IMR-90 (cell line): ENCODE data around the gene BACH1. TPM values are rescaled to one million over a fixed set of nuclear protein-coding genes. Genes with fewer than 3 reads are reported as not detected.

Experiments
- ATAC-seq: fragments of 200-7000 bp; cut with Tn5 transposase; 2 replicates; pipeline ENCODE4 v1.9.1; 2020; ENCODE audit warnings: low read depth, mild to moderate bottlenecking, moderate library complexity
- BruUV-seq: library from RNA; stranded (reverse); fragments of 400-500 nt; replicated peaks from 2 replicates; lab custom pipeline; 2021; lab: Mats Ljungman, UMichigan
- CTCF ChIA-PET: fragments of 300-600 bp; formaldehyde crosslinking; extraction: SDS; loops from one replicate; lab custom pipeline; 2021; ENCODE audit warnings: antibody characterized with exemption; lab: Yijun Ruan, JAX
- POLR2A ChIA-PET: fragments of 300-600 bp; sonication (Branson Sonifier 250); formaldehyde crosslinking; loops from one replicate; lab custom pipeline; 2022; ENCODE audit warnings: antibody characterized with exemption; ENCODE audit not compliant: unreplicated experiment; lab: Charles Lee
- DNase-seq: peaks from one replicate; pipeline ENCODE4 v3.0.0; 2013
- H2AFZ ChIP-seq: replicated peaks from 2 replicates; pipeline ENCODE3; 2013; ENCODE audit warnings: low read length, mild to moderate bottlenecking; ENCODE audit not compliant: poor library complexity
- H2AK5ac ChIP-seq: 2 replicates; pipeline ENCODE4 v1.6.1; 2013; ENCODE audit warnings: low read depth, low read length, inconsistent platforms
- H2AK9ac ChIP-seq: replicated peaks from 2 replicates; pipeline ENCODE3; 2013; ENCODE audit warnings: mild to moderate bottlenecking, low read depth, low read length, moderate library complexity; ENCODE audit not compliant: poor library complexity
- H2BK120ac ChIP-seq: 2 replicates; pipeline ENCODE4 v1.6.1; 2013; ENCODE audit warnings: low read depth, low read length, inconsistent platforms
- H2BK15ac ChIP-seq: 3 replicates; pipeline ENCODE4 v1.6.1; 2013; ENCODE audit warnings: low read depth, low read length, inconsistent platforms
- H2BK20ac ChIP-seq: 2 replicates; pipeline ENCODE4 v1.6.1; 2013; ENCODE audit warnings: low read depth, mild to moderate bottlenecking, inconsistent platforms, low read length, moderate library complexity
- H2BK5ac ChIP-seq: 2 replicates; pipeline ENCODE4 v1.6.1; 2013; ENCODE audit warnings: mild to moderate bottlenecking, low read depth, low read length, inconsistent platforms; ENCODE audit not compliant: poor library complexity, severe bottlenecking
- H3K14ac ChIP-seq: replicated peaks from 2 replicates; pipeline ENCODE4 v1.6.1; 2013; ENCODE audit warnings: low read depth, low read length, inconsistent platforms
- H3K18ac ChIP-seq: 2 replicates; pipeline ENCODE4 v1.6.1; 2013; ENCODE audit warnings: low read depth, low read length, control low read depth
- H3K23ac ChIP-seq: 2 replicates; pipeline ENCODE4 v1.6.1; 2013; ENCODE audit warnings: low read depth, low read length, inconsistent platforms
- H3K27ac ChIP-seq: 2 replicates; pipeline ENCODE4 v1.5.1; 2013; ENCODE audit warnings: mild to moderate bottlenecking, control low read depth, low read length; ENCODE audit not compliant: insufficient read depth
- H3K27me3 ChIP-seq: 2 replicates; pipeline ENCODE4 v1.6.1; 2013; ENCODE audit warnings: low read length; ENCODE audit not compliant: control insufficient read depth, insufficient read depth
- H3K36me3 ChIP-seq: 2 replicates; pipeline ENCODE4 v1.6.1; 2013; ENCODE audit warnings: low read length, mixed read lengths; ENCODE audit not compliant: control insufficient read depth, insufficient read depth
- H3K4ac ChIP-seq: 2 replicates; pipeline ENCODE4 v1.6.1; 2013; ENCODE audit warnings: low read depth, low read length, inconsistent platforms
- H3K4me1 ChIP-seq: 2 replicates; pipeline ENCODE4 v1.6.1; 2013; ENCODE audit warnings: low read length, mixed read lengths; ENCODE audit not compliant: control insufficient read depth, insufficient read depth
- H3K4me2 ChIP-seq: 2 replicates; pipeline ENCODE4 v1.6.1; 2013; ENCODE audit warnings: low read depth, mild to moderate bottlenecking, control low read depth, low read length, moderate library complexity
- H3K4me3 ChIP-seq: 2 replicates; pipeline ENCODE4 v1.5.1; 2013; ENCODE audit warnings: low read depth, mild to moderate bottlenecking, control low read depth, low read length, moderate library complexity; ENCODE audit not compliant: insufficient read depth
- H3K56ac ChIP-seq: 2 replicates; pipeline ENCODE4 v1.6.1; 2013; ENCODE audit warnings: low read length, inconsistent platforms; ENCODE audit not compliant: insufficient read depth; ENCODE audit errors: extremely low read depth
- H3K79me1 ChIP-seq, 2 experiments: 2 replicates each; pipeline ENCODE4 v1.6.1; 2013; ENCODE audit warnings: low read length in 2 of 2, inconsistent platforms in 1 of 2, low read depth in 1 of 2
- H3K9ac ChIP-seq: 2 replicates; pipeline ENCODE4 v1.6.1; 2013; ENCODE audit warnings: low read depth, low read length, control low read depth
- H3K9me1 ChIP-seq: 2 replicates; pipeline ENCODE4 v1.6.1; 2013; ENCODE audit warnings: low read length, inconsistent platforms; ENCODE audit not compliant: insufficient read depth
- H3K9me3 ChIP-seq: 2 replicates; pipeline ENCODE4 v1.6.1; 2013; ENCODE audit warnings: low read length; ENCODE audit not compliant: control insufficient read depth, insufficient read depth
- H4K20me1 ChIP-seq: 2 replicates; pipeline ENCODE4 v1.6.1; 2013; ENCODE audit warnings: low read length, inconsistent platforms; ENCODE audit not compliant: insufficient read depth
- H4K5ac ChIP-seq: 2 replicates; pipeline ENCODE4 v1.6.1; 2013; ENCODE audit warnings: mild to moderate bottlenecking, low read depth, low read length, control low read depth
- H4K8ac ChIP-seq, 2 experiments: 2 replicates each; pipeline ENCODE4 v1.6.1; 2013; ENCODE audit warnings: low read depth in 2 of 2, low read length in 2 of 2, control low read depth in 1 of 2, inconsistent platforms in 1 of 2
- H4K91ac ChIP-seq: 2 replicates; pipeline ENCODE4 v1.6.1; 2013; ENCODE audit warnings: low read depth, low read length, inconsistent platforms; ENCODE audit not compliant: insufficient read depth
- BHLHE40 ChIP-seq: fragments of 150-350 bp; IDR thresholded peaks from 2 replicates; pipeline ENCODE4 v1.6.1; 2016; ENCODE audit warnings: mild to moderate bottlenecking, low read depth, low read length
- CEBPB ChIP-seq: IDR thresholded peaks from 2 replicates; pipeline ENCODE4 v1.6.1; 2012; ENCODE audit warnings: low read depth, low read length, improper control_type of control experiment
- CHD1 ChIP-seq: IDR thresholded peaks from 2 replicates; pipeline ENCODE4 v1.6.1; 2012; ENCODE audit warnings: low read depth, low read length, improper control_type of control experiment
- FOS ChIP-seq: fragments of 150-350 bp; IDR thresholded peaks from 2 replicates; pipeline ENCODE4 v1.6.1; 2016; ENCODE audit warnings: low read depth, low read length
- MAFK ChIP-seq: IDR thresholded peaks from 2 replicates; pipeline ENCODE4 v1.6.1; 2012; ENCODE audit warnings: low read depth, low read length, improper control_type of control experiment
- MAZ ChIP-seq: IDR thresholded peaks from 2 replicates; pipeline ENCODE4 v1.6.1; 2012; ENCODE audit warnings: low read depth, mild to moderate bottlenecking, low read length, improper control_type of control experiment, moderate library complexity, borderline replicate concordance
- MXI1 ChIP-seq: IDR thresholded peaks from 2 replicates; pipeline ENCODE4 v1.6.1; 2012; ENCODE audit warnings: low read depth, mild to moderate bottlenecking, low read length, moderate library complexity, borderline replicate concordance
- NFE2L2 ChIP-seq: fragments of 150-350 bp; IDR thresholded peaks from 2 replicates; pipeline ENCODE4 v1.6.1; 2016; ENCODE audit warnings: low read depth, mild to moderate bottlenecking, low read length
- POLR2A ChIP-seq: IDR thresholded peaks from 2 replicates; pipeline ENCODE4 v1.6.1; 2012; ENCODE audit warnings: mild to moderate bottlenecking, low read depth, low read length
- RAD21 ChIP-seq: IDR thresholded peaks from 2 replicates; pipeline ENCODE4 v1.6.1; 2012; ENCODE audit warnings: low read length, improper control_type of control experiment
- RCOR1 ChIP-seq: IDR thresholded peaks from 2 replicates; pipeline ENCODE4 v1.6.1; 2012; ENCODE audit warnings: mild to moderate bottlenecking, low read length, improper control_type of control experiment; ENCODE audit not compliant: insufficient replicate concordance
- RFX5 ChIP-seq: IDR thresholded peaks from 2 replicates; pipeline ENCODE4 v1.8.0; 2012; ENCODE audit warnings: low read depth, mild to moderate bottlenecking, low read length, moderate library complexity
- SMC3 ChIP-seq: fragments of 150-350 bp; IDR thresholded peaks from 2 replicates; pipeline ENCODE4 v1.6.1; 2016; ENCODE audit warnings: low read depth, mild to moderate bottlenecking, antibody characterized with exemption, low read length, moderate library complexity
- WGBS, 2 experiments: methylation state at CpG; one replicate each; pipeline versions ENCODE4 v1.1.5 to v1.1.7; 2013; ENCODE audit warnings: missing lambda C conversion rate in 2 of 2; ENCODE audit not compliant: insufficient read length in 1 of 2; ENCODE audit errors: extremely low coverage in 2 of 2; 5-methylcytosine and 5-hydroxymethylcytosine counted together
- dilution Hi-C: fragments of 300-500 bp; cut with HindIII; formaldehyde crosslinking; loops from one replicate; pipeline ENCODE4 v1.14.3; 2018; ENCODE audit warnings: low sequenced_read_pairs; ENCODE audit not compliant: unreplicated experiment
- in situ Hi-C: fragments of 300-500 bp; cut with MboI; formaldehyde crosslinking; loops from 3 replicates; pipeline ENCODE4 v1.14.3; 2019; ENCODE audit warnings: low sequenced_read_pairs, inconsistent platforms, mixed read lengths
- intact Hi-C: fragments of 100-400 bp; cut with micrococcal nuclease; formaldehyde crosslinking; loops from 2 replicates; pipeline ENCODE4 v1.10.0; 2022
- polyA plus RNA-seq, 3 experiments: library from polyadenylated mRNA; depleted of rRNA; stranded (reverse); fragments of >200 nt; gene quantifications; 2 replicates each; pipeline ENCODE4 v1.2.3, GENCODE V29; 2012; ENCODE audit warnings: low replicate concordance in 1 of 3
- total RNA-seq: library from RNA; depleted of rRNA; stranded (reverse); fragments of >200 nt; gene quantifications from 2 replicates; pipeline ENCODE4 v1.2.3, GENCODE V29; 2012
- TF ChIP-seq, protein P1 (sequence below): fragments of 150-350 bp; IDR thresholded peaks from 2 replicates; pipeline ENCODE4 v1.6.1; 2016; ENCODE audit warnings: low read depth, mild to moderate bottlenecking, low read length, moderate library complexity, borderline replicate concordance
- TF ChIP-seq, protein P2 (sequence below): fragments of 150-350 bp; IDR thresholded peaks from 2 replicates; pipeline ENCODE4 v1.6.1; 2017; ENCODE audit warnings: mild to moderate bottlenecking, antibody characterized with exemption, low read length, low read depth
- TF ChIP-seq, protein P3 (sequence below): conservative IDR thresholded peaks from 2 replicates; pipeline ENCODE4 v1.5.1; 2012; ENCODE audit warnings: mild to moderate bottlenecking, low read depth, low read length, improper control_type of control experiment

BACH1 gene
- total and polyA plus RNA-seq, 2 of the 4 experiments (the other 2 are of a cell fraction), result 23.1 to 108 TPM

DNA sequence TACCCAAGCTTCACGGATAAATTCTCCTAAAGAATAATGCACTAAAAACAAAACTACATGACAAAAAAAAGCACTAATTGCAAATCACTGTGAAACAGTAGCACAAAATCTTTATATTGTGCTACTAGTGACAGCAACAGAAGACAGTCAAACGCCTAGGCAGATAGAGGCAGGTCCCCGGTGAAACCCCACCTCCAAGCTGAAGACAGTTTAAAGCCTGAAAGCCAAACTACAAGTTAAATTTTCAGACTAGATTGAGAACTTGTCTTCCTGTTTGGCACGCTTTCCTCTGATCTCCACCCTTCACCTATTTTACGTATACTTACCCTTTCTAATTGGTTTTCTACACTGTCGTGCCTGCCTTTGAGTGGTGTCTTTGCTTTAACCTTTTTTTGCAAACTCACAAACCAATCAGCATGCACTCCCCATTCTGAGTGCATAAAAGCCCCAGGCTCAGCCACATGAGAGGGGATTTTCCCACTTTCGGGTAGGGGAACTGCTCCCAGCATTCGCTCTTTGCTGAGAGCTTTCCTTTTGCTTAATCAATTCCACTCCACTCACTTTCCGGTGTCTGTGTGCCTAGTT is 3.6 kb upstream of the BACH1 start:
- H3K56ac ChIP-seq, result no peak overlapping the region
- no peaks in the 10 kb centered on the region for H3K27me3 ChIP-seq
- H3K23ac ChIP-seq, result no peak overlapping the region
- H3K9ac ChIP-seq, result no peak overlapping the region
- peaks cover 3 to 23% of the 10 kb centered on the region in 2 experiments; a peak in 3 of 4 replicates for H3K79me1 ChIP-seq
- H3K14ac ChIP-seq, result no peak overlapping the region
- no peak overlapping the region for H4K5ac ChIP-seq
- TF ChIP-seq RAD21, result no peak
- TF ChIP-seq FOS, result no peak
- no peak for TF ChIP-seq MXI1
- TF ChIP-seq RCOR1, result no peak
- no peak for TF ChIP-seq RFX5
- TF ChIP-seq, protein P1, sequence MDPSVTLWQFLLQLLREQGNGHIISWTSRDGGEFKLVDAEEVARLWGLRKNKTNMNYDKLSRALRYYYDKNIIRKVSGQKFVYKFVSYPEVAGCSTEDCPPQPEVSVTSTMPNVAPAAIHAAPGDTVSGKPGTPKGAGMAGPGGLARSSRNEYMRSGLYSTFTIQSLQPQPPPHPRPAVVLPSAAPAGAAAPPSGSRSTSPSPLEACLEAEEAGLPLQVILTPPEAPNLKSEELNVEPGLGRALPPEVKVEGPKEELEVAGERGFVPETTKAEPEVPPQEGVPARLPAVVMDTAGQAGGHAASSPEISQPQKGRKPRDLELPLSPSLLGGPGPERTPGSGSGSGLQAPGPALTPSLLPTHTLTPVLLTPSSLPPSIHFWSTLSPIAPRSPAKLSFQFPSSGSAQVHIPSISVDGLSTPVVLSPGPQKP, result no peak
- no peak for TF ChIP-seq POLR2A
- no peak for TF ChIP-seq NFE2L2
- TF ChIP-seq CEBPB, result no peak
- TF ChIP-seq MAZ, result no peak
- no peak for TF ChIP-seq MAFK
- TF ChIP-seq, protein P2, sequence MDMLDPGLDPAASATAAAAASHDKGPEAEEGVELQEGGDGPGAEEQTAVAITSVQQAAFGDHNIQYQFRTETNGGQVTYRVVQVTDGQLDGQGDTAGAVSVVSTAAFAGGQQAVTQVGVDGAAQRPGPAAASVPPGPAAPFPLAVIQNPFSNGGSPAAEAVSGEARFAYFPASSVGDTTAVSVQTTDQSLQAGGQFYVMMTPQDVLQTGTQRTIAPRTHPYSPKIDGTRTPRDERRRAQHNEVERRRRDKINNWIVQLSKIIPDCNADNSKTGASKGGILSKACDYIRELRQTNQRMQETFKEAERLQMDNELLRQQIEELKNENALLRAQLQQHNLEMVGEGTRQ, result no peak
- no peak for TF ChIP-seq CHD1
- TF ChIP-seq SMC3, result no peak
- TF ChIP-seq BHLHE40, result no peak
- TF ChIP-seq, protein P3, sequence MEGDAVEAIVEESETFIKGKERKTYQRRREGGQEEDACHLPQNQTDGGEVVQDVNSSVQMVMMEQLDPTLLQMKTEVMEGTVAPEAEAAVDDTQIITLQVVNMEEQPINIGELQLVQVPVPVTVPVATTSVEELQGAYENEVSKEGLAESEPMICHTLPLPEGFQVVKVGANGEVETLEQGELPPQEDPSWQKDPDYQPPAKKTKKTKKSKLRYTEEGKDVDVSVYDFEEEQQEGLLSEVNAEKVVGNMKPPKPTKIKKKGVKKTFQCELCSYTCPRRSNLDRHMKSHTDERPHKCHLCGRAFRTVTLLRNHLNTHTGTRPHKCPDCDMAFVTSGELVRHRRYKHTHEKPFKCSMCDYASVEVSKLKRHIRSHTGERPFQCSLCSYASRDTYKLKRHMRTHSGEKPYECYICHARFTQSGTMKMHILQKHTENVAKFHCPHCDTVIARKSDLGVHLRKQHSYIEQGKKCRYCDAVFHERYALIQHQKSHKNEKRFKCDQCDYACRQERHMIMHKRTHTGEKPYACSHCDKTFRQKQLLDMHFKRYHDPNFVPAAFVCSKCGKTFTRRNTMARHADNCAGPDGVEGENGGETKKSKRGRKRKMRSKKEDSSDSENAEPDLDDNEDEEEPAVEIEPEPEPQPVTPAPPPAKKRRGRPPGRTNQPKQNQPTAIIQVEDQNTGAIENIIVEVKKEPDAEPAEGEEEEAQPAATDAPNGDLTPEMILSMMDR, result no peak
- no peak for ATAC-seq
- no peak overlapping the region for H2AK9ac ChIP-seq
- CTCF ChIA-PET, result no interaction called here
- H3K18ac ChIP-seq, result no peak overlapping the region
- H4K8ac ChIP-seq, result no peak overlapping the region
- H3K9me3 ChIP-seq, result no peaks in the 10 kb centered on the region; the same call in 1 of the 2 replicates
- in situ Hi-C loops, result no loop called here
- dilution Hi-C loops, result no loop called here
- H3K9me1 ChIP-seq, result no peaks in the 10 kb centered on the region; the same call in 1 of the 2 replicates
- H4K91ac ChIP-seq, result no peak overlapping the region; the same call in 1 of the 2 replicates
- POLR2A ChIA-PET, result no interaction called here
- WGBS, 2 experiments, result 94% methylated on average over 3 of the region's 9 CpGs; no CpG with 5 or more reads in 1 of the 2 experiments
- peaks cover 6% of the 10 kb centered on the region for H4K20me1 ChIP-seq
- no peak for DNase-seq
- intact Hi-C loops, result no loop called here
- no peak overlapping the region for H2AK5ac ChIP-seq
- no peak overlapping the region for H2BK5ac ChIP-seq
- BruUV-seq, result no TSS peak
- H2BK120ac ChIP-seq, result no peak overlapping the region
- H3K4me1 ChIP-seq, result peaks cover under 1% of the 10 kb centered on the region; the same call in 1 of the 2 replicates
- H3K27ac ChIP-seq, result no peak overlapping the region
- no peak overlapping the region for H3K4me2 ChIP-seq
- H2BK15ac ChIP-seq, result no peak overlapping the region
- no peak overlapping the region for H2AFZ ChIP-seq
- no peak overlapping the region for H3K4me3 ChIP-seq
- no peak overlapping the region for H3K4ac ChIP-seq
- no peaks in the 10 kb centered on the region for H3K36me3 ChIP-seq
- H2BK20ac ChIP-seq, result no peak overlapping the region
